ENCODE measurements around the gene CLASP2. TPM values are rescaled to one million over a fixed set of nuclear protein-coding genes. Genes with fewer than 3 reads are reported as not detected.
"Not testable (repeated sequence)": the region's sequence is repeated elsewhere in the genome, so short reads cannot be mapped to it uniquely, and the experiment has no call there.

Gene CLASP2
- total RNA-seq, 1 donor from 2014 or later = 64.0 TPM

- intact Hi-C loops (cut with DNase I) = no loop called here
- Histone ChIP-seq H3K4me3 (peak overlapping the region; percentile 53), H3K36me3 (no peaks in the 10 kb centered on the region), H3K27ac (peak overlapping the region; percentile 69), H3K27me3 (no peaks in the 10 kb centered on the region), H3K4me1 (peaks cover 25% of the 10 kb centered on the region), H3K9me3 (no peaks in the 10 kb centered on the region)
- ATAC-seq (no peak), DNase-seq (no peak)
- TF ChIP-seq CTCF (IDR thresholded peaks at IDR 0.05) = no peak
Measured at GRCh38 chr3:33658621-33658990, 59.4 kb downstream of the CLASP2 start.

GRCh38 chr3:33658039-33658438 lies 60.0 kb downstream of the CLASP2 start:
- H3K4me3 ChIP-seq = peak overlapping the region; percentile 53
- ATAC-seq = no peak
- no peak for TF ChIP-seq CTCF (IDR thresholded peaks at IDR 0.05)
- peak overlapping the region; percentile 69 for H3K27ac ChIP-seq
- no peak for DNase-seq
- H3K4me1 ChIP-seq = peaks cover 25% of the 10 kb centered on the region
- H3K36me3 ChIP-seq = no peaks in the 10 kb centered on the region
- intact Hi-C loops (cut with DNase I) = no loop called here
- H3K27me3 ChIP-seq = no peaks in the 10 kb centered on the region
- no peaks in the 10 kb centered on the region for H3K9me3 ChIP-seq

- Histone ChIP-seq H3K36me3 (no peaks in the 10 kb centered on the region), H3K27me3 (no peaks in the 10 kb centered on the region), H3K9me3 (no peaks in the 10 kb centered on the region), H3K4me1 (peaks cover 8% of the 10 kb centered on the region), H3K4me3 (no peak overlapping the region), H3K27ac (no peak overlapping the region)
- no peak for TF ChIP-seq CTCF (IDR thresholded peaks at IDR 0.05)
- intact Hi-C loops (cut with DNase I) = no loop called here
- ATAC-seq = no peak
- no peak for DNase-seq
Measured at GRCh38 chr3:33652736-33653135, 65.3 kb downstream of the CLASP2 start.

GRCh38 chr3:33651101-33651500 lies 67.0 kb downstream of the CLASP2 start:
- ATAC-seq, H3K36me3 ChIP-seq: not testable (repeated sequence)

GRCh38 chr3:33650495-33650894 lies 67.6 kb downstream of the CLASP2 start:
- no peak overlapping the region for H3K27ac ChIP-seq
- ATAC-seq (no peak), DNase-seq (no peak)
- TF ChIP-seq CTCF (IDR thresholded peaks at IDR 0.05) = no peak
- H3K4me3 ChIP-seq = no peak overlapping the region
- H3K9me3 ChIP-seq = no peaks in the 10 kb centered on the region
- no peaks in the 10 kb centered on the region for H3K27me3 ChIP-seq
- peaks cover 4% of the 10 kb centered on the region for H3K36me3 ChIP-seq
- H3K4me1 ChIP-seq = no peaks in the 10 kb centered on the region
- intact Hi-C loops (cut with DNase I) = no loop called here

More at GRCh38 chr3:33651101-33651500, 67.0 kb downstream of the CLASP2 start:
- H3K27me3 ChIP-seq; H3K27ac ChIP-seq; intact Hi-C loops (cut with DNase I); H3K4me3 ChIP-seq; DNase-seq; H3K9me3 ChIP-seq; H3K4me1 ChIP-seq: not testable (repeated sequence)

GRCh38 chr3:33648793-33649192 lies 69.3 kb downstream of the CLASP2 start:
- H3K4me1 ChIP-seq = no peaks in the 10 kb centered on the region

More at GRCh38 chr3:33648793-33649192, 69.3 kb downstream of the CLASP2 start:
- DNase-seq = no peak
- H3K9me3 ChIP-seq = no peaks in the 10 kb centered on the region
- H3K27ac ChIP-seq = no peak overlapping the region
- intact Hi-C loops (cut with DNase I) = no loop called here
- H3K4me3 ChIP-seq = no peak overlapping the region
- no peak for TF ChIP-seq CTCF (IDR thresholded peaks at IDR 0.05)
- ATAC-seq = no peak
- peaks cover 11% of the 10 kb centered on the region for H3K36me3 ChIP-seq
- H3K27me3 ChIP-seq = no peaks in the 10 kb centered on the region
